Endothelial cell of umbilical vein (primary cell): ENCODE results near the gene TBC1D21. TPM values are rescaled to one million over a fixed set of nuclear protein-coding genes. Genes with fewer than 3 reads are reported as not detected.

Experiments used
- BruUV-seq: library from RNA; stranded (reverse); fragments of 400-500 nt; replicated peaks from 2 replicates; lab custom pipeline; 2021; lab: Mats Ljungman, UMichigan
- CTCF ChIA-PET: fragments of 300-600, 350-600 bp; sonication (Branson Sonifier 250); formaldehyde crosslinking; loops from one replicate; lab custom pipeline; 2021; ENCODE audit warnings: antibody characterized with exemption, inconsistent platforms; lab: Charles Lee
- POLR2A ChIA-PET: fragments of 300-600, 350-600 bp; sonication (Branson Sonifier 250); formaldehyde crosslinking; loops from one replicate; lab custom pipeline; 2021; ENCODE audit warnings: antibody characterized with exemption, inconsistent platforms; lab: Charles Lee
- DNase-seq: peaks from one replicate; pipeline ENCODE4 v3.0.0-alpha.2; 2011; ENCODE audit warnings: low read depth, low spot score
- FAIRE-seq: peaks from 2 replicates; lab custom pipeline; 2011; peaks lifted over from hg19 to GRCh38; lab: Jason Lieb, UNC
- H2AFZ ChIP-seq: 2 replicates; pipeline ENCODE4 v1.6.0; 2012; ENCODE audit warnings: low read depth, low read length, control low read depth, inconsistent platforms
- H3K27ac ChIP-seq: 2 replicates; pipeline ENCODE4 v1.5.1; 2011; ENCODE audit warnings: low read depth, mild to moderate bottlenecking, control low read depth, low read length, moderate library complexity; ENCODE audit not compliant: insufficient read depth
- H3K27me3 ChIP-seq, 2 experiments: 2 replicates each; pipeline versions ENCODE4 v1.6.0 to v1.6.1; 2011; ENCODE audit warnings: low read length in 2 of 2, mixed read lengths in 1 of 2; ENCODE audit not compliant: control insufficient read depth in 2 of 2, insufficient read depth in 2 of 2
- H3K36me3 ChIP-seq, 2 experiments: 2 replicates in 1 of 2; 3 replicates in 1 of 2; pipeline ENCODE4 v1.5.1; 2011; ENCODE audit warnings: low read length in 2 of 2, mild to moderate bottlenecking in 1 of 2, moderate library complexity in 1 of 2; ENCODE audit not compliant: control insufficient read depth in 2 of 2, insufficient read depth in 2 of 2; ENCODE audit errors: extremely low read depth in 1 of 2
- H3K4me1 ChIP-seq: 3 replicates; pipeline ENCODE4 v1.5.1; 2011; ENCODE audit warnings: mild to moderate bottlenecking, low read length; ENCODE audit not compliant: control insufficient read depth, insufficient read depth; ENCODE audit errors: extremely low read depth
- H3K4me2 ChIP-seq: 2 replicates; pipeline ENCODE4 v1.6.1; 2011; ENCODE audit warnings: low read length, control low read depth, mixed read lengths; ENCODE audit not compliant: insufficient read depth
- H3K4me3 ChIP-seq, 3 experiments: fragments of 200-600 bp in 1 of 3; sonication (generic), shearing (Covaris generic) in 1 of 3; replicated peaks in 1 of 3; 2 replicates each; pipeline ENCODE4 v1.5.1; 2011 to 2016; ENCODE audit warnings: control low read depth in 3 of 3, low read length in 3 of 3, mild to moderate bottlenecking in 2 of 3, inconsistent platforms in 1 of 3, low read depth in 1 of 3, moderate library complexity in 1 of 3; ENCODE audit not compliant: insufficient read depth in 1 of 3
- H3K79me2 ChIP-seq: 2 replicates; pipeline ENCODE4 v1.6.0; 2012; ENCODE audit warnings: low read length, inconsistent platforms; ENCODE audit not compliant: control insufficient read depth, insufficient read depth
- H3K9ac ChIP-seq: replicated peaks from 2 replicates; pipeline ENCODE3; 2011; ENCODE audit warnings: low read length, control low read depth; ENCODE audit not compliant: insufficient read depth; ENCODE audit errors: extremely low read depth
- H3K9me1 ChIP-seq: replicated peaks from 3 replicates; pipeline ENCODE4 v1.6.0; 2011; ENCODE audit warnings: mild to moderate bottlenecking, low read length; ENCODE audit not compliant: control insufficient read depth, insufficient read depth; ENCODE audit errors: extremely low read depth
- H3K9me3 ChIP-seq: replicated peaks from 2 replicates; pipeline ENCODE4 v1.5.1; 2012; ENCODE audit warnings: low read length, inconsistent platforms; ENCODE audit not compliant: control insufficient read depth, insufficient read depth
- H4K20me1 ChIP-seq: replicated peaks from 2 replicates; pipeline ENCODE3; 2011; ENCODE audit warnings: mild to moderate bottlenecking, low read length; ENCODE audit not compliant: control insufficient read depth, insufficient read depth; ENCODE audit errors: extremely low read depth
- FOS ChIP-seq: IDR thresholded peaks from 2 replicates; pipeline ENCODE4 v1.6.1; 2011; ENCODE audit warnings: mild to moderate bottlenecking, low read length, moderate library complexity, borderline replicate concordance; ENCODE audit not compliant: insufficient read depth
- GATA2 ChIP-seq: IDR thresholded peaks from 2 replicates; pipeline ENCODE4 v1.7.0; 2011; ENCODE audit warnings: low read depth, mild to moderate bottlenecking, moderate library complexity, mixed read lengths, low read length; ENCODE audit not compliant: insufficient read length, insufficient read depth
- MYC ChIP-seq: IDR thresholded peaks from one replicate; pipeline ENCODE4 v1.6.1; 2011; ENCODE audit warnings: mild to moderate bottlenecking, low read depth, low read length
- POLR2AphosphoS5 ChIP-seq: IDR thresholded peaks from 2 replicates; pipeline ENCODE4 v1.6.1; 2012; ENCODE audit warnings: low read depth, mild to moderate bottlenecking, control low read depth, low read length, moderate library complexity; ENCODE audit not compliant: insufficient read depth
- dilution Hi-C: fragments of 300-500 bp; cut with MboI; formaldehyde crosslinking; loops from one replicate; pipeline ENCODE4 v1.15.0; 2019; ENCODE audit warnings: low sequenced_read_pairs; ENCODE audit not compliant: extremely low pct_ligation_motif_present
- intact Hi-C: fragments of 100-400 bp; cut with micrococcal nuclease; formaldehyde crosslinking; loops from one replicate; pipeline ENCODE4 v1.10.0; 2022
- polyA plus RNA-seq, 4 experiments: library from polyadenylated mRNA; depleted of rRNA in 3 of 4; stranded (reverse) in 3 of 4; unstranded in 1 of 4; fragments of >200 nt; gene quantifications; 2 replicates each; pipeline versions ENCODE4 v1.2.1 to v1.2.3, GENCODE V29; 2011 to 2012; ENCODE audit warnings: missing spikeins in 1 of 4
- total RNA-seq: library from RNA; stranded (reverse); gene quantifications from 2 replicates; pipeline ENCODE4 v1.2.3, GENCODE V29; 2021
- TF ChIP-seq, protein P1 (sequence below), 2 donors: IDR thresholded peaks; 1 replicate in 1 of 2; 2 replicates in 1 of 2; pipeline ENCODE4 v1.5.1; 2011; ENCODE audit warnings: low read length in 2 of 2, mild to moderate bottlenecking in 2 of 2, moderate library complexity in 2 of 2, control low read depth in 1 of 2, inconsistent platforms in 1 of 2, low read depth in 1 of 2; ENCODE audit not compliant: insufficient read depth in 1 of 2; ENCODE audit errors: extremely low read depth in 1 of 2

The TBC1D21 gene
- total and polyA plus RNA-seq, 2 donors (not counting 3 experiments of a cell fraction or from before 2014, with no cell fraction given) = not detected

DNA sequence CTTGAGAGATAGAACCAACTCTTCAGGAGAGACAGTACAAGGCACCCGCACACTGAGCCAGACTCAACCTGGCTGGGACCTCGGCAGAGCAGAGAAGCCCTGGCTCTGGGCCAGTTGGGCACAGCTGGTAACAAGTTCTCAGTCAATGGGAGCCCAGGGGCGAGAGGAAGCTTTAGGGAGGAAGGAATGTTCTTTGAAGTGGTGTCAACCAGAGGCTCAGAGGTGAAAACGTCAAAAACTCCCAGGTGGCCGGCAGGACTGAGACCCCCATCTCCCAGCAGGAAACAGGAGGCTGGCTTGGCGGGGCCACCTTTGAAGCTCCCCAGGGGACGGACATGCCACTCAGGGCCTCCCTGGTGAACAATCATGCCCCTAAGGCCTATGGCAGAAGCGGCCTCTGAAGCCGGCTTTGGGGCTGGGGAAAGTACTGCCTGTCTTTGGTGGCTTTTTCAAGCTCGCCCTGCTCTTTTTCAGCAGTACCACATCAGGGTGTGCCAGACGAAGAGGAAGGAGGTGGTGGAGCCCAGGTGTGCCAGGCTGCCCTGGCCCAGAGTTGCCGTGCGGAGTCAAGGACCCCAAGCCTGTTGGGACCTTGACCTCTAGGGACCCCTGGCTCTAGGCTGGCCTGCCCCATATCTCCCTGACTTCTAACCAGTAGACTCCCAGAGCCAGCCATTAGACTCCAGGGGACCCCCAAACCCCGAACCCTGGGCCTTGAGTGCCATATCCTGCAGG lies 16.7 kb upstream of the TBC1D21 start:
- Histone ChIP-seq H3K4me2 (no peak overlapping the region), H3K9me3 (no peaks in the 10 kb centered on the region), H3K36me3 (no peaks in the 10 kb centered on the region), H3K9me1 (no peaks in the 10 kb centered on the region), H3K9ac (no peak overlapping the region), H3K27ac (no peak overlapping the region), H3K27me3 (peaks cover 0 to 2% of the 10 kb centered on the region in 2 experiments), H2AFZ (no peak overlapping the region), H3K79me2 (no peaks in the 10 kb centered on the region), H3K4me1 (no peaks in the 10 kb centered on the region), H3K4me3 (no peak overlapping the region), H4K20me1 (no peaks in the 10 kb centered on the region)
- DNase-seq (no peak), FAIRE-seq (no peak)
- CTCF ChIA-PET = interaction anchor here (1.4 kb wide), 1 partner anchor 17 kb away, joined by 4 read pairs; no protein-coding TSS in a partner anchor
- POLR2A ChIA-PET = no interaction called here
- intact Hi-C loops = no loop called here
- TF ChIP-seq POLR2AphosphoS5 (no peak), GATA2 (no peak), MYC (no peak), FOS (no peak)
- TF ChIP-seq, protein P1, sequence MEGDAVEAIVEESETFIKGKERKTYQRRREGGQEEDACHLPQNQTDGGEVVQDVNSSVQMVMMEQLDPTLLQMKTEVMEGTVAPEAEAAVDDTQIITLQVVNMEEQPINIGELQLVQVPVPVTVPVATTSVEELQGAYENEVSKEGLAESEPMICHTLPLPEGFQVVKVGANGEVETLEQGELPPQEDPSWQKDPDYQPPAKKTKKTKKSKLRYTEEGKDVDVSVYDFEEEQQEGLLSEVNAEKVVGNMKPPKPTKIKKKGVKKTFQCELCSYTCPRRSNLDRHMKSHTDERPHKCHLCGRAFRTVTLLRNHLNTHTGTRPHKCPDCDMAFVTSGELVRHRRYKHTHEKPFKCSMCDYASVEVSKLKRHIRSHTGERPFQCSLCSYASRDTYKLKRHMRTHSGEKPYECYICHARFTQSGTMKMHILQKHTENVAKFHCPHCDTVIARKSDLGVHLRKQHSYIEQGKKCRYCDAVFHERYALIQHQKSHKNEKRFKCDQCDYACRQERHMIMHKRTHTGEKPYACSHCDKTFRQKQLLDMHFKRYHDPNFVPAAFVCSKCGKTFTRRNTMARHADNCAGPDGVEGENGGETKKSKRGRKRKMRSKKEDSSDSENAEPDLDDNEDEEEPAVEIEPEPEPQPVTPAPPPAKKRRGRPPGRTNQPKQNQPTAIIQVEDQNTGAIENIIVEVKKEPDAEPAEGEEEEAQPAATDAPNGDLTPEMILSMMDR (IDR thresholded peaks at IDR 0.05; ENCODE audit: extremely low read depth in 1 of 2, insufficient read depth in 1 of 2, low read depth in 1 of 2, low read length in 2 of 2) = no peak
- dilution Hi-C loops = no loop called here
- BruUV-seq = no TSS peak
